Parathyroid adenoma (tissue), 2 donors: ENCODE measurements around the gene SELENOT.

Experiments
- H2AFZ ChIP-seq: fragments of 300-600 bp; sonication (generic); one replicate; pipeline ENCODE4 v1.7.0; 2017; ENCODE audit warnings: antibody characterized with exemption, mild to moderate bottlenecking
- H3K27ac ChIP-seq: fragments of 300-600 bp; sonication (generic); one replicate; pipeline ENCODE4 v1.7.0; 2017
- H3K27me3 ChIP-seq: fragments of 300-600 bp; sonication (generic); one replicate; pipeline ENCODE4 v1.7.0; 2017; ENCODE audit warnings: low read length; ENCODE audit not compliant: control insufficient read depth, insufficient read depth
- H3K36me3 ChIP-seq: fragments of 300-600 bp; sonication (generic); one replicate; pipeline ENCODE4 v1.7.0; 2017; ENCODE audit warnings: low read length; ENCODE audit not compliant: control insufficient read depth, insufficient read depth
- H3K4me1 ChIP-seq: fragments of 300-600 bp; sonication (generic); one replicate; pipeline ENCODE4 v1.7.0; 2017; ENCODE audit warnings: control low read depth
- H3K4me2 ChIP-seq: fragments of 300-600 bp; sonication (generic); one replicate; pipeline ENCODE4 v1.7.0; 2017; ENCODE audit warnings: low read length
- H3K4me3 ChIP-seq: fragments of 300-600 bp; sonication (generic); one replicate; pipeline ENCODE4 v1.7.0; 2017; ENCODE audit warnings: low read depth, low read length
- H3K79me2 ChIP-seq: fragments of 300-600 bp; sonication (generic); one replicate; pipeline ENCODE4 v1.7.0; 2017; ENCODE audit warnings: control low read depth
- H3K9ac ChIP-seq: fragments of 300-600 bp; sonication (generic); one replicate; pipeline ENCODE4 v1.7.0; 2017; ENCODE audit warnings: mild to moderate bottlenecking
- H3K9me3 ChIP-seq: fragments of 300-600 bp; sonication (generic); one replicate; pipeline ENCODE4 v1.7.0; 2017; ENCODE audit warnings: low read length; ENCODE audit not compliant: control insufficient read depth
- CTCF ChIP-seq: fragments of 300-600 bp; sonication (generic); IDR thresholded peaks from one replicate; pipeline ENCODE4 v1.7.0; 2017; ENCODE audit warnings: antibody characterized with exemption, mild to moderate bottlenecking
- donor health status: primary hyperparathyroidism.

SELENOT gene

GRCh38 chr3:150564243-150564642 is 38.9 kb upstream of the SELENOT start:
- TF ChIP-seq CTCF: no peak
- Histone ChIP-seq H3K27me3 (no peaks in the 10 kb centered on the region), H3K9me3 (no peaks in the 10 kb centered on the region), H3K4me2 (no peak overlapping the region), H3K79me2 (peaks cover 4% of the 10 kb centered on the region), H3K4me3 (no peak overlapping the region), H2AFZ (no peak overlapping the region), H3K36me3 (no peaks in the 10 kb centered on the region), H3K27ac (no peak overlapping the region), H3K4me1 (no peaks in the 10 kb centered on the region), H3K9ac (no peak overlapping the region)

GRCh38 chr3:150567328-150567727 is 35.8 kb upstream of the SELENOT start:
- no peak for TF ChIP-seq CTCF

GRCh38 chr3:150577855-150578254 is 25.3 kb upstream of the SELENOT start:
- Histone ChIP-seq H3K27me3 (no peaks in the 10 kb centered on the region), H3K79me2 (no peaks in the 10 kb centered on the region), H3K4me1 (peaks cover 4% of the 10 kb centered on the region), H3K9me3 (no peaks in the 10 kb centered on the region), H3K4me2 (no peak overlapping the region), H2AFZ (no peak overlapping the region), H3K27ac (no peak overlapping the region), H3K9ac (no peak overlapping the region), H3K4me3 (no peak overlapping the region), H3K36me3 (no peaks in the 10 kb centered on the region)
- TF ChIP-seq CTCF: no peak

More at GRCh38 chr3:150567328-150567727, 35.8 kb upstream of the SELENOT start:
- no peak overlapping the region for H3K4me2 ChIP-seq
- H3K4me1 ChIP-seq: no peaks in the 10 kb centered on the region
- no peaks in the 10 kb centered on the region for H3K27me3 ChIP-seq
- peaks cover 8% of the 10 kb centered on the region for H3K79me2 ChIP-seq
- no peak overlapping the region for H3K4me3 ChIP-seq
- no peaks in the 10 kb centered on the region for H3K36me3 ChIP-seq
- H3K27ac ChIP-seq: no peak overlapping the region
- H2AFZ ChIP-seq: no peak overlapping the region
- no peak overlapping the region for H3K9ac ChIP-seq
- H3K9me3 ChIP-seq: no peaks in the 10 kb centered on the region

GRCh38 chr3:150581174-150581573 is 21.9 kb upstream of the SELENOT start:
- H3K79me2 ChIP-seq: peaks cover 7% of the 10 kb centered on the region
- H3K4me2 ChIP-seq: no peak overlapping the region
- peaks cover 4% of the 10 kb centered on the region for H3K4me1 ChIP-seq
- no peaks in the 10 kb centered on the region for H3K36me3 ChIP-seq
- no peaks in the 10 kb centered on the region for H3K9me3 ChIP-seq
- no peak overlapping the region for H2AFZ ChIP-seq
- TF ChIP-seq CTCF: no peak
- H3K27ac ChIP-seq: no peak overlapping the region
- H3K9ac ChIP-seq: no peak overlapping the region
- H3K27me3 ChIP-seq: no peaks in the 10 kb centered on the region
- no peak overlapping the region for H3K4me3 ChIP-seq

- Histone ChIP-seq H3K9ac (no peak overlapping the region), H2AFZ (no peak overlapping the region), H3K4me2 (no peak overlapping the region), H3K36me3 (no peaks in the 10 kb centered on the region), H3K27ac (no peak overlapping the region), H3K4me3 (no peak overlapping the region), H3K27me3 (no peaks in the 10 kb centered on the region), H3K9me3 (no peaks in the 10 kb centered on the region), H3K79me2 (peaks cover 7% of the 10 kb centered on the region), H3K4me1 (peaks cover 4% of the 10 kb centered on the region)
- no peak for TF ChIP-seq CTCF
Observed at GRCh38 chr3:150582620-150583019, 20.5 kb upstream of the SELENOT start.
